Ectodermal cell (in vitro differentiated cells): Measurements from ENCODE around the gene RAB11FIP4.

Experiments
- H3K27ac ChIP-seq: 2 replicates; pipeline ENCODE4 v1.7.0; 2013; ENCODE audit warnings: mild to moderate bottlenecking, low read depth, low read length; ENCODE audit not compliant: insufficient read depth, poor library complexity, severe bottlenecking
- H3K27me3 ChIP-seq: 2 replicates; pipeline ENCODE4 v1.7.0; 2013; ENCODE audit warnings: mild to moderate bottlenecking, low read length; ENCODE audit not compliant: insufficient read depth, control insufficient read depth, poor library complexity, severe bottlenecking
- H3K36me3 ChIP-seq: one replicate; pipeline ENCODE4 v1.7.0; 2013; ENCODE audit warnings: low read length; ENCODE audit not compliant: control insufficient read depth, insufficient read depth
- H3K4me1 ChIP-seq: one replicate; pipeline ENCODE4 v1.7.0; 2013; ENCODE audit warnings: low read length; ENCODE audit not compliant: control insufficient read depth, insufficient read depth
- H3K4me3 ChIP-seq: 2 replicates; pipeline ENCODE4 v1.7.0; 2013; ENCODE audit warnings: low read depth, low read length, control low read depth; ENCODE audit not compliant: insufficient read depth
- H3K9me3 ChIP-seq: 2 replicates; pipeline ENCODE4 v1.7.0; 2013; ENCODE audit warnings: mild to moderate bottlenecking, low read length, moderate library complexity; ENCODE audit not compliant: control insufficient read depth
- WGBS, 2 experiments: methylation state at CpG; one replicate each; pipeline ENCODE4 v1.1.7; 2013; ENCODE audit warnings: missing lambda C conversion rate in 2 of 2; 5-methylcytosine and 5-hydroxymethylcytosine counted together

RAB11FIP4 gene

GRCh38 chr17:31490671-31491375, 99.3 kb downstream of the RAB11FIP4 start:
- peaks cover 15% of the 10 kb centered on the region for H3K4me1 ChIP-seq
- H3K9me3 ChIP-seq = no peaks in the 10 kb centered on the region
- no peak overlapping the region for H3K4me3 ChIP-seq
- no peaks in the 10 kb centered on the region for H3K36me3 ChIP-seq
- 92 to 93% methylated on average over 9 of the region's 9 CpGs for WGBS, 2 experiments
- no peak overlapping the region for H3K27ac ChIP-seq
- peaks cover 39% of the 10 kb centered on the region for H3K27me3 ChIP-seq

DNA sequence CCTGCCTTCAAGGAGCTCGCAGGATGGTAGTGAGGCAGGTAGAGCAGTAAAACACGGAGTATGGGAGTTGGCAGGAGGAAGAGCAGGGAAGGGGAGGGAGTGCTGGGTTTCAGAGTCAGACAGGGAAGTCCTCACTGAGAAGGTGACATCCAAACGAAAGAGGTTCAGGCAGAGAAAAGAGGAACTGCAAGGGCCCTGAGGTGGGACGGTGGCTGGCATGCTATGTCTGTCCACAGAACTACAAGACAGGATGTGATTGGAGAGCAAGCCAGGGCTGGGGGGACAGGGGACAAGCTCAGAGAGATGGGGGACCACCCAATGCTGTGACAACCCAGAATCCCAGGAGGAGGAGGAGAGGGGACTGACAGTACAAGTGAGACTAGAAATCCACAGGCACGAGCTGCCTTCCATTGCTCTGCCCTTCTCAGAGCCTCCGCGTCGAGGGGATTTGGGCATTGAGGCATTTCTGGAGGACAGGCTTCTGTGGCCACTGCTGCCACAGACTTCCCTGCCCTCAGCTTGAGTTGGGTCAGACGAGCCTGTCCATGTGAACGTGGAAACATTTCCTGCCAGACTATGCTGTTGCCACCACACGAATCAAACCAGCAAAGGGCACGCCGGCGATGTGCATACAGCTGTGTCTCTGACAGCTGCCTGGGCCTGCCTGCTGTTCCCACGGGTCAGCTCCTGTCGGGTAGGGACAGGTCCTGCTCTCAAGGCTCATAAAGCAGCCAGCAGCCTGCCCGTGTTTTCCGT, 100.1 kb downstream of the RAB11FIP4 start:
- WGBS, 2 experiments = 88 to 89% methylated on average over 18 of the region's 18 CpGs
- Histone ChIP-seq H3K4me1 (peaks cover 15% of the 10 kb centered on the region), H3K27ac (no peak overlapping the region), H3K36me3 (no peaks in the 10 kb centered on the region), H3K27me3 (peaks cover 39% of the 10 kb centered on the region), H3K9me3 (no peaks in the 10 kb centered on the region), H3K4me3 (no peak overlapping the region)

DNA sequence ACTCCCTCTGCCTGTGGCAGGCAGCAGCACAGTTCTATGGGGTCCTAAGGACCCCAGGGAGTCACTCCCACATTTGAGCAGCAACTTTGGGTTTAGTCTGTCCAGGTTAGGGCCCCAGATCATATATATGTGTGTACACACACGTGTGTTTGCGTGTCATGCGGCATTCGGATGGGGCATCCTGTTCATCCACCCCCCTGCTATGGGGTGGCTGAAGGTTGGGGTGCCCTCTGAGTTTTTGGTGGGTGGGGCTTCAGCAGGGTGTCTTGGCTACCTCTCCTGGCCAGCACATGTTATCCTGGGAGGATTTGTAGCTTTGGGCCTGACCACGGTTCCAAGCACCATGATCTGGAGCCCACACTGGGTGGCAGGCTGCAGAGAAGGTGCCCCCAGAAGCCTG, 100.7 kb downstream of the RAB11FIP4 start:
- Histone ChIP-seq H3K27ac (no peak overlapping the region), H3K4me3 (no peak overlapping the region), H3K36me3 (no peaks in the 10 kb centered on the region), H3K4me1 (peaks cover 15% of the 10 kb centered on the region), H3K9me3 (no peaks in the 10 kb centered on the region), H3K27me3 (peaks cover 32% of the 10 kb centered on the region)
- 90 to 97% methylated on average over 5 of the region's 5 CpGs for WGBS, 2 experiments

GRCh38 chr17:31492880-31493655, 101.6 kb downstream of the RAB11FIP4 start:
- WGBS, 2 experiments = 92% methylated on average over 10 to 11 of the region's 11 CpGs
- Histone ChIP-seq H3K4me1 (peaks cover 21% of the 10 kb centered on the region), H3K27ac (no peak overlapping the region), H3K27me3 (peaks cover 25% of the 10 kb centered on the region), H3K36me3 (no peaks in the 10 kb centered on the region), H3K9me3 (no peaks in the 10 kb centered on the region), H3K4me3 (no peak overlapping the region)

DNA sequence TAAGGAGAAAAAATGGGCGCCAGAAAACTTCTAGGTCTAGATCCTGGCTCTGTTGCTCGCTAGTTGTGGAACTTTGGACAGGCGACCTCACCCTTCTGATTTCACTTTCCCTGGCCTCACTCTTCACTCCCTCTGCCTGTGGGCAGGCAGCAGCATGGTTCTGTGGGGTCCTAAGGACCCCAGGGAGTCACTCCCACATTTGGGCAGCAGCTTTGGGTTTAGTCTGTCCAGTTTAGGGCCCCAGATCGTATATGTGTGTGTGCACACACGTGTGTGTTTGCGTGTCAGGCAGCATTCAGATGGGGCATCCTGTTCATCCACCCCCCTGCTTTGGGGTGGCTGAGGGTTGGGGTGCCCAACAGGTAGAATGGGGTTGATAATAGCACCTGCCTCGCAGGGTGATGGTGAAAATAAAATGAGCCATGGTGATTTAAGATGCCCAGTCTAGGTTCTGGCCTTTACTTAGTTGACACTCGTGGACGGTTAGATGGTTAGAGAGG, 102.2 kb downstream of the RAB11FIP4 start:
- Histone ChIP-seq H3K4me1 (peaks cover 21% of the 10 kb centered on the region), H3K4me3 (no peak overlapping the region), H3K27ac (no peak overlapping the region), H3K9me3 (no peaks in the 10 kb centered on the region), H3K27me3 (peaks cover 19% of the 10 kb centered on the region), H3K36me3 (no peaks in the 10 kb centered on the region)
- WGBS, 2 experiments = 90 to 94% methylated on average over 9 of the region's 9 CpGs

DNA sequence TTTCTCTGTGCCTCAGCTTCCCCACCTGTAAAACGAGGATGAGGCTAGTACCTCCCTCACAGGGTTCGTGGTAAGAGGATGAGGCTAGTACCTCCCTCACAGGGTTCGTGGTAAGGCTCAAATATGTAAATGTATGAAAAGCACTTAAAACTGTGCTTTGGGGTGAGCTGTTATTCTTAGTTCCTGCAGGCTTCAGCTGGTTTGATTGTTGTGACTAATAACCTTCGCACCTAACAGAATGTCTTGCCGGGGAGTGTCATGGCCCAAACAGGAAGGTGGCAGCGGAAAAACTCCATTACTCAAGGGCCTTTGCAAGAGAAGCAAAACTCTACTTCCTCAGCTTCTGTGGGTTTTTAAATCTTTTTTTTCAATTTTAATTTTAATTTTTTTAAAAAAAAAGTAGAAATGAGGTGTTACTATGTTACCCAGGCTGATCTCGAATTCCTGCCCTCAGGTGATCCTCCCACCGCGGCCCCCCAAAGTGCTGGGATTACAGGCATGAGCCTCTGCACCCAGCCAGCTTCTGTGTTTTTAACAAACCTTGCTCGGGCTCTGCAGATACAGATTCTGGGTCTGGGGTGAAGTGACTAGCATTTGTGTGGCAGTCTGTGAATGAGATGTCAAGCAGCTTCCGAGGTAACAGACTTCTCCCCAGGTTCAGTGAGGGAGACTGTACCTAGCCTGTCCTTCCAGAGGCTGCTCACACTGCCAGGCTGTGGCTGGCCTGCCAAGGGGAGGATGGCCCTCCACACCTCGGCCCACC, 103.0 kb downstream of the RAB11FIP4 start:
- WGBS, 2 experiments = 89 to 92% methylated on average over 12 of the region's 12 CpGs
- H3K4me1 ChIP-seq = peaks cover 16% of the 10 kb centered on the region
- no peaks in the 10 kb centered on the region for H3K36me3 ChIP-seq
- no peaks in the 10 kb centered on the region for H3K9me3 ChIP-seq
- no peak overlapping the region for H3K4me3 ChIP-seq
- no peak overlapping the region for H3K27ac ChIP-seq
- peaks cover 11% of the 10 kb centered on the region for H3K27me3 ChIP-seq

- no peak overlapping the region for H3K4me3 ChIP-seq
- peaks cover 11% of the 10 kb centered on the region for H3K4me1 ChIP-seq
- no peak overlapping the region for H3K27ac ChIP-seq
- WGBS, 2 experiments = 87 to 92% methylated on average over 10 of the region's 10 CpGs
- no peaks in the 10 kb centered on the region for H3K9me3 ChIP-seq
- H3K27me3 ChIP-seq = peaks cover 3% of the 10 kb centered on the region
- no peaks in the 10 kb centered on the region for H3K36me3 ChIP-seq
These were observed 103.8 kb downstream of the RAB11FIP4 start for GRCh38 chr17:31495022-31495885.

- 94% methylated on average over 5 of the region's 5 CpGs for WGBS, 2 experiments
- Histone ChIP-seq H3K27me3 (no peaks in the 10 kb centered on the region), H3K27ac (no peak overlapping the region), H3K4me3 (no peak overlapping the region), H3K4me1 (peaks cover 11% of the 10 kb centered on the region), H3K36me3 (no peaks in the 10 kb centered on the region), H3K9me3 (no peaks in the 10 kb centered on the region)
These were observed 104.6 kb downstream of the RAB11FIP4 start for GRCh38 chr17:31496097-31496496.

- Histone ChIP-seq H3K36me3 (no peaks in the 10 kb centered on the region), H3K4me3 (no peak overlapping the region), H3K9me3 (no peaks in the 10 kb centered on the region), H3K27me3 (no peaks in the 10 kb centered on the region), H3K4me1 (peaks cover 11% of the 10 kb centered on the region), H3K27ac (no peak overlapping the region)
- 91 to 94% methylated on average over 6 of the region's 6 CpGs for WGBS, 2 experiments
These were observed 105.1 kb downstream of the RAB11FIP4 start for GRCh38 chr17:31496601-31497000.
